CD4-positive, alpha-beta memory T cell (primary cell): ENCODE data around the gene GP1BA. TPM values are rescaled to one million over a fixed set of nuclear protein-coding genes. Genes with fewer than 3 reads are reported as not detected.

Source experiments
- CTCF ChIA-PET: fragments of 350-600 bp; sonication (Branson Sonifier 250); formaldehyde crosslinking; loops from one replicate; lab custom pipeline; 2021; ENCODE audit warnings: inconsistent platforms; ENCODE audit not compliant: partially characterized antibody; lab: Charles Lee
- POLR2A ChIA-PET: fragments of 350-600 bp; sonication (Branson Sonifier 250); formaldehyde crosslinking; loops from one replicate; lab custom pipeline; 2021; ENCODE audit not compliant: partially characterized antibody; lab: Charles Lee
- DNase-seq, 5 donors: peaks; one replicate each; pipeline versions ENCODE4 v3.0.0 to v3.0.0-alpha.2; 2020 to 2022; ENCODE audit warnings: mixed read lengths in 1 of 5
- H3K27ac ChIP-seq: one replicate; pipeline ENCODE4 v1.7.0; 2013; ENCODE audit warnings: low read depth, low read length
- H3K27me3 ChIP-seq: 2 replicates; pipeline ENCODE4 v1.7.0; 2013; ENCODE audit warnings: mild to moderate bottlenecking, low read length, moderate library complexity; ENCODE audit not compliant: insufficient read depth
- H3K36me3 ChIP-seq: 2 replicates; pipeline ENCODE4 v1.7.0; 2013; ENCODE audit warnings: mild to moderate bottlenecking, low read length, moderate library complexity; ENCODE audit not compliant: insufficient read depth
- H3K4me1 ChIP-seq: 2 replicates; pipeline ENCODE4 v1.7.0; 2013; ENCODE audit warnings: mild to moderate bottlenecking, low read length, moderate library complexity; ENCODE audit not compliant: insufficient read depth
- H3K4me3 ChIP-seq, 2 donors: one replicate each; pipeline ENCODE4 v1.7.0; 2013; ENCODE audit warnings: low read length in 2 of 2, mild to moderate bottlenecking in 1 of 2
- H3K9me3 ChIP-seq, 2 donors: one replicate each; pipeline ENCODE4 v1.7.0; 2013; ENCODE audit warnings: low read length in 2 of 2, control low read depth in 1 of 2; ENCODE audit not compliant: control insufficient read depth in 1 of 2
- H3K27ac Mint-ChIP-seq, 7 donors: one replicate each; pipeline ENCODE4 v1.8.0; 2020 to 2021; ENCODE audit warnings: mixed read lengths in 7 of 7, mild to moderate bottlenecking in 6 of 7, inconsistent platforms in 3 of 7, moderate library complexity in 3 of 7
- H3K27me3 Mint-ChIP-seq, 2 donors: one replicate each; pipeline ENCODE4 v1.8.0; 2020 to 2021; ENCODE audit warnings: mixed read lengths in 2 of 2
- H3K36me3 Mint-ChIP-seq, 2 donors: one replicate each; pipeline ENCODE4 v1.8.0; 2020 to 2021; ENCODE audit warnings: mixed read lengths in 2 of 2, inconsistent platforms in 1 of 2, mild to moderate bottlenecking in 1 of 2
- H3K4me1 Mint-ChIP-seq, 4 donors: one replicate each; pipeline ENCODE4 v1.8.0; 2020 to 2021; ENCODE audit warnings: mixed read lengths in 4 of 4, mild to moderate bottlenecking in 1 of 4
- H3K4me3 Mint-ChIP-seq, 8 donors: one replicate each; pipeline ENCODE4 v1.8.0; 2020 to 2021; ENCODE audit warnings: mixed read lengths in 8 of 8, mild to moderate bottlenecking in 7 of 8, moderate library complexity in 6 of 8, inconsistent platforms in 3 of 8
- H3K9me3 Mint-ChIP-seq, 8 donors: one replicate each; pipeline ENCODE4 v1.8.0; 2020 to 2021; ENCODE audit warnings: mixed read lengths in 8 of 8, mild to moderate bottlenecking in 5 of 8, inconsistent platforms in 3 of 8, moderate library complexity in 1 of 8
- intact Hi-C: fragments of 100-400 bp; cut with micrococcal nuclease; formaldehyde crosslinking; loops from one replicate; pipeline ENCODE4 v1.15.1; 2023
- polyA plus RNA-seq, 2 donors: library from polyadenylated mRNA; unstranded; fragments of 300-500 nt; fragmentation: Illumina TruSeq; gene quantifications; one replicate each; pipeline ENCODE4 v1.2.3, GENCODE V29; 2021
- total RNA-seq, 2 experiments: library from RNA; stranded (reverse); gene quantifications; one replicate each; pipeline ENCODE4 v1.2.3, GENCODE V29; 2021

GP1BA gene
- total and polyA plus RNA-seq, 4 experiments from 2014 or later: not detected

GRCh38 chr17:4973256-4974114 is 41.4 kb downstream of the GP1BA start:
- Histone ChIP-seq H3K27ac (no peak overlapping the region), H3K4me3 (no peak overlapping the region), H3K36me3 (peaks cover 46% of the 10 kb centered on the region), H3K9me3 (no peaks in the 10 kb centered on the region), H3K4me1 (peaks cover 15% of the 10 kb centered on the region), H3K27me3 (no peaks in the 10 kb centered on the region)
- CTCF ChIA-PET: interaction anchor here (4.0 kb wide), 1 partner anchor 12 kb away, joined by 14 read pairs; no protein-coding TSS in a partner anchor
- Mint-ChIP-seq H3K4me1 (peaks cover 4 to 29% (median 16%) of the 10 kb centered on the region in 4 donors), H3K4me3 (no peak overlapping the region), H3K27me3 (no peaks in the 10 kb centered on the region), H3K36me3 (peaks cover 54 to 61% of the 10 kb centered on the region in 2 donors), H3K9me3 (no peaks in the 10 kb centered on the region), H3K27ac (peak overlapping the region in 5 of 7 donors; percentile 7 to 74 (median 52))
- POLR2A ChIA-PET: interaction anchor here (1.2 to 27.9 kb wide), 2 partner anchors 9 to 27 kb away, joined by 4 to 973 read pairs; partner anchors contain the start of genes ENO3, PFN1, RNF167 and SLC25A11
- DNase-seq: no peak
- intact Hi-C loops: no loop called here

- no peak overlapping the region for H3K27ac ChIP-seq
- intact Hi-C loops: no loop called here
- Mint-ChIP-seq H3K9me3 (no peaks in the 10 kb centered on the region), H3K4me1 (peaks cover 4 to 22% (median 16%) of the 10 kb centered on the region in 4 donors), H3K27me3 (no peaks in the 10 kb centered on the region), H3K4me3 (no peak overlapping the region), H3K36me3 (peaks cover 54 to 65% of the 10 kb centered on the region in 2 donors), H3K27ac (peak overlapping the region in 3 of 7 donors; percentile 29 to 68 (median 57))
- no peaks in the 10 kb centered on the region for H3K9me3 ChIP-seq
- peaks cover 8% of the 10 kb centered on the region for H3K4me1 ChIP-seq
- ChIA-PET POLR2A (interaction anchor here (0.6 to 27.9 kb wide), 5 partner anchors 9 to 28 kb away, joined by 3 to 973 read pairs (median 4); partner anchors contain the start of genes CAMTA2, ENO3, KIF1C and PFN1), CTCF (interaction anchor here (1.2 to 4.0 kb wide), 4 partner anchors 12 to 87 kb away, joined by 3 to 14 read pairs (median 4); partner anchors contain the start of genes RNF167 and SLC25A11)
- DNase-seq: no peak
- peaks cover 51% of the 10 kb centered on the region for H3K36me3 ChIP-seq
- no peak overlapping the region for H3K4me3 ChIP-seq
- H3K27me3 ChIP-seq: no peaks in the 10 kb centered on the region
These were observed 42.1 kb downstream of the GP1BA start for GRCh38 chr17:4974115-4974670.

- ChIA-PET POLR2A (interaction anchor here (1.8 to 27.9 kb wide), 3 partner anchors 11 to 33 kb away, joined by 6 to 973 read pairs (median 35); partner anchors contain the start of genes ENO3, INCA1, KIF1C and PFN1), CTCF (interaction anchor here (1.1 to 4.5 kb wide), 7 partner anchors 9 to 84 kb away, joined by 3 to 72 read pairs (median 11); partner anchors contain the start of genes CAMTA2 and SPAG7)
- Mint-ChIP-seq H3K9me3 (no peaks in the 10 kb centered on the region), H3K4me1 (peaks cover 12 to 32% (median 23%) of the 10 kb centered on the region in 4 donors), H3K27me3 (no peaks in the 10 kb centered on the region), H3K36me3 (peaks cover 49 to 71% of the 10 kb centered on the region in 2 donors), H3K27ac (no peak overlapping the region), H3K4me3 (no peak overlapping the region)
- Histone ChIP-seq H3K36me3 (peaks cover 53% of the 10 kb centered on the region), H3K4me3 (no peak overlapping the region), H3K9me3 (no peaks in the 10 kb centered on the region), H3K27ac (no peak overlapping the region), H3K27me3 (no peaks in the 10 kb centered on the region), H3K4me1 (peaks cover 13% of the 10 kb centered on the region)
- intact Hi-C loops: no loop called here
- no peak for DNase-seq
These were observed 46.6 kb downstream of the GP1BA start for GRCh38 chr17:4978726-4979125.

- Mint-ChIP-seq H3K27ac (peak overlapping the region; percentile 34 to 94 (median 80)), H3K27me3 (no peaks in the 10 kb centered on the region), H3K4me3 (peak overlapping the region in 5 of 8 donors; percentile 8 to 65 (median 22)), H3K9me3 (no peaks in the 10 kb centered on the region), H3K4me1 (peaks cover 17 to 36% (median 22%) of the 10 kb centered on the region in 4 donors), H3K36me3 (peaks cover 38 to 61% of the 10 kb centered on the region in 2 donors)
- peaks cover 43% of the 10 kb centered on the region for H3K36me3 ChIP-seq
- H3K4me1 ChIP-seq: peaks cover 15% of the 10 kb centered on the region
- H3K9me3 ChIP-seq: no peaks in the 10 kb centered on the region
- ChIA-PET POLR2A (interaction anchor here (0.6 to 27.9 kb wide), 11 partner anchors 11 to 81 kb away, joined by 3 to 973 read pairs (median 7); partner anchors contain the start of genes ENO3, INCA1, KIF1C and PFN1), CTCF (interaction anchor here (0.7 to 4.5 kb wide), 19 partner anchors 9 to 92 kb away, joined by 3 to 72 read pairs (median 4); partner anchors contain the start of genes INCA1, RNF167, SLC25A11 and SPAG7)
- DNase-seq: peak; percentile 62 to 73 (median 67)
- H3K27ac ChIP-seq: no peak overlapping the region
- H3K27me3 ChIP-seq: no peaks in the 10 kb centered on the region
- no peak overlapping the region for H3K4me3 ChIP-seq
- intact Hi-C loops: loop anchor here (1.0 kb wide), 4 partner anchors 13 to 82 kb away; partner anchors contain the start of gene SPAG7
These were observed 48.7 kb downstream of the GP1BA start for GRCh38 chr17:4980644-4981216.

GRCh38 chr17:4982305-4982704 is 50.2 kb downstream of the GP1BA start:
- Histone ChIP-seq H3K27me3 (no peaks in the 10 kb centered on the region), H3K36me3 (peaks cover 36% of the 10 kb centered on the region), H3K4me3 (no peak overlapping the region), H3K27ac (no peak overlapping the region), H3K4me1 (peaks cover 25% of the 10 kb centered on the region), H3K9me3 (no peaks in the 10 kb centered on the region)
- H3K4me3 Mint-ChIP-seq: no peak overlapping the region
- POLR2A ChIA-PET: interaction anchor here (1.3 to 1.4 kb wide), 2 partner anchors 11 to 15 kb away, joined by 3 to 5 read pairs; partner anchors contain the start of genes INCA1 and KIF1C
- intact Hi-C loops: no loop called here
- no peaks in the 10 kb centered on the region for H3K9me3 Mint-ChIP-seq
- H3K36me3 Mint-ChIP-seq: peaks cover 30 to 64% of the 10 kb centered on the region in 2 donors
- no peak for DNase-seq
- no peaks in the 10 kb centered on the region for H3K27me3 Mint-ChIP-seq
- H3K4me1 Mint-ChIP-seq: peaks cover 23 to 49% (median 31%) of the 10 kb centered on the region in 4 donors
- peak overlapping the region in 2 of 7 donors; percentile 30 to 60 for H3K27ac Mint-ChIP-seq
- CTCF ChIA-PET: interaction anchor here (1.2 to 3.8 kb wide), 3 partner anchors 15 to 79 kb away, joined by 3 to 15 read pairs (median 4); partner anchors contain the start of gene SPAG7
